T-helper 2 cell (primary cell): ENCODE data around the gene ME1.
"Not testable (repeated sequence)": the region's sequence is repeated elsewhere in the genome, so short reads cannot be mapped to it uniquely, and the experiment has no call there.

ENCODE experiments used
- DNase-seq, 5 experiments: peaks; one replicate each; pipeline versions ENCODE4 v3.0.0 to v3.0.0-alpha.2; 2012 to 2022

The ME1 gene

DNA sequence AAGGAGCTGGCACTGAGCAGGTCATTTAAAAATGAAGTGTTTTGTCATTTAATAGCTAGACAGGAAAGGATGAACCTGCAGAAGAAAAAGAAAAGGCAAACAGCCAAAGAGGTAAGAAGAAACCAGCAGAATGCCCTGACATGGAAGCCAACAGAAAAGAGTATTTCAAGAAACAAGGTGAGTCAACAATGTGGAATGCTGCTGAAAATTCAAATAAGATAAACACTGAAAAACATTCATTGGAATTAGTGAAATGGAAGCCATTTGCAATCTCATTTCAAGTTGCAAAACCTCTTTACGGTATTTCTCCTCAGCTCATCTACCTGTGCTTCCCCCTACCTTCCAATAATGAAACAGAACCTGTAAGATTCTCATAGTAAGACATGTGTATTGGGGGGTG, 178.1 kb downstream of the ME1 start:
- DNase-seq, result no peak

DNA sequence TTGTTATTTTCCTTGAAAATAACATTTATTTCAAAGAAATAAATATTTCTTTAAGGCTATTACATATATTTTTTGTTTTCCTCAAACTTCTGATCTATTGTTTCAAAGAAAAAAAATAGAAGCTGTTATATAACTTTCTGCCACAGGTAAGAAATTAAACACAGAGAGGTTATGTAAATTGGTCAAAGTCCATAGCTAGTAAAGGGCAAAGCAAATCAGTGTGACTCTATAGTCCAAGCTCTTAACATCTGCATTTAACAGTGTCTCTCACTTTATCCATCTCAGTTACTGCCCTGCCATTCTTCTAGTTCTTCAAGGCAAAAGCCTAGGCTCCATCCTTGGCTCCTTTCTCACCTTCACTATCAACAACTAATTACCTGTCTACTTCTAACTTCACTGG, 180.6 kb downstream of the ME1 start:
- no peak for DNase-seq

DNA sequence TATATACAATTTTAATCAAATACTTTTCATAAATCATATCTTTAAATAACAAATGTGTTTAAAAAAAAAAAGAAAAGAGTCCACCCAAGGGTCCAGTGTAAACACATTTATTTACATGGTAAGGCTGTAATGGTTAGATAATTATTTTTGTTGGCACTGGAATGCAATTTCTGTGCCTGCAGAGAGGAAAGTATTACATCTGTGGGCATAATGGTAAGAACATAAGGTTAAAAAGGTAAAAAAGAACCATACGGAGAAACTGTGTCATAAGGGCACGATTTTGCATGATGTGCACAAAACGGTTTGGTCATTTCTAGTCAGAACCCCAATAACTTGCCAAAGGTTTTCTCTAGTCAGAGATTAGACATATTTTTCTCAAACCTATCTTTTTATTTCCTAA, 183.4 kb downstream of the ME1 start:
- DNase-seq, result no peak

DNA sequence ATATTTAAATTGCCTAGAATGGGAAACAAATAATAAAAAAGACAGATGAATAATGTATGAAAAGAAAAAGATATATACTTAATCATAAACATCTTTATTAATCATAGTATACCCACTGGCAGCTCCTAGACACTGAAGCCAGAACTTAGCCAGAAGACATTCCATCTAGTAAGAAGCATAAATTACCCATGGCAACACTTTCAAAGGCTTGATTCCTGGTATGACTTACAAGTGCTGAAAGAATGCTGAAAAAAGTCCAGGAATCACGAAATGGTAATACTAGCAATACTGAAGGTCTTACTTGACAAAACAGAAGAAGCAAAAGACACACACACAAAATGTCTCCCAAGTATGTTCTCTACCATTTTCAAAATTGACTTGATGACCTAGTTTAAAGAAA, 199.7 kb downstream of the ME1 start:
- DNase-seq, result no peak

DNA sequence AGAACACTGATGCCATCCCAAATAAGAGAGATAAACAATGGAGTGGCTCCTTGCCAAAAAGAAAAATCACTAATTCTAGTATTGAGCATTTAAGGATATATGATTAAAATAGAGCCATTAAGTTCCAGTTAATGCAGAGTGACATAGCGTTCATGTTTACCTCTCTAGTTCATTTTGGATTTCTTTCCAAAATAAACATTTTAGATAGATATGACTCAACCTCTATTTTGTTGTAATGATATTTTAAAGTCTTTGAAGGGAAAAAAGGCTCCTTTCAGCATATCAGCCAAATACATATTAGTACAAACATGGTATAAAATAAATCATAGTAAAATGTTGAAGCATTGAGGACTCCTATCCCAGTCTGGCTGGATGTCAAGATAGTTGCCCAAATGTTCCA, 204.3 kb downstream of the ME1 start:
- no peak for DNase-seq

DNA sequence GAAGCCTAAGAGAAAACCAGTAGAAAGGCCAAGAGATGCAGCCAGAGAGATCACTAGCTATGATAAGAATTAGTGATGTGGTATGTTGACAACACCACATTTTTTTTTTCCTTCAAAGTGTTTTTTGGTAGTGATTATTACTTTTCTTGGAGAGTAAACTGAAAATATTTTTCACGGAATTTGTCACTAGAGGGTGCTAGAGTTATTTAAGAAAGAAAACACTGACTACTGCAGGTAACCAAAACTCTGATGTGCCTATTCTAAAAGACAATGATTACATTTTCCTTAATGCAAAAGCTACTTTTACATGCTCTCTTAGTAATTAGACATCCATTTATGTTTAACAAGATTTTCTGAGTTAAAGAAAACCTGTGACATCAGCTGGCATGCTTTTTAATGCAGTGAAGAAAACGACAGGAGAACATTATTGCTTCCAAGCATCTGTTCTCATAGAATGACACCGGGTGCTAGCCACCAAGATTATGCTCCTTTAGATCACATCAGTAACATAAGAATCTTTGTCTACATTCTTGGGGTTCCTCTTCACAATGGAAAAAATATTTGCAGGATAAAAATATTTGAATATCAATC, 208.9 kb downstream of the ME1 start:
- peak in 2 of 5 experiments; percentile 29 to 31 for DNase-seq

DNA sequence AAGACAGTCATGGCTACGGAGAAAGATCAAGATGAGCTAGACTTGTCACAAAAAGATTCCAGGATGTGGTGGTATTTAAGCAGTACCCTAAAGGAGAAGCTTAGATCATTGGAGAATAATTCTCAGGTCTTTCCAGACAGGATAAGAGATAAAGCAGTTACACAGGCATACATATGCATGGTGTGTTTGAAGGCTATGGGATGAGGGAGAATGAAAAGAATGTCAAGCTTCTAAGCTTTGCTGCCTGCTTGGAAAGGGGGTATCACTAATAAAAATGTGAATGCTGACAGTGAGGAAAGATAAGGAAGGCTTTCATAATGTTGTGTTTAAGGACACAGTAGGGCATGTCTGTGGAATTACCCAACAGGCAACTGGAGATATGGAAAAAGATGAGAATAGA, 209.6 kb downstream of the ME1 start:
- DNase-seq, result no peak

DNA sequence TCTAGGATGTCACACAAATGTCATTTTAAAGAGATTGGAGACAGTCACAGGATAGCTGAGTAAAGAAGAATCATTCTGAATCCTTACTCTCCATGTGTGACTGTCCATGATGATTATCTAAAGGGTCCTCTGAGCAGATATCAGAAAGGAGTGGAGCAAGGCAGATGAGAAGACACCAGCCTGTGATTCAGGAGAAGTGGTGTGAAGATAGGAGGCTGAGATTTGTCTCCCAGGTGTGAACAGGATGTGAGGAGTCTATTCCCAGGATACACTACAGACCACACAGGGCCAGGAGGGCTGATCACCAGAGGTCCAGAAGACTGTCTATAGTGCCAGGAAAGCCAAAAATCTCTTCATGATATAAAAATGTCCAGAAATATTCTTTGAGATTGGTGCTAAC, 210.7 kb downstream of the ME1 start:
- no peak for DNase-seq

DNA sequence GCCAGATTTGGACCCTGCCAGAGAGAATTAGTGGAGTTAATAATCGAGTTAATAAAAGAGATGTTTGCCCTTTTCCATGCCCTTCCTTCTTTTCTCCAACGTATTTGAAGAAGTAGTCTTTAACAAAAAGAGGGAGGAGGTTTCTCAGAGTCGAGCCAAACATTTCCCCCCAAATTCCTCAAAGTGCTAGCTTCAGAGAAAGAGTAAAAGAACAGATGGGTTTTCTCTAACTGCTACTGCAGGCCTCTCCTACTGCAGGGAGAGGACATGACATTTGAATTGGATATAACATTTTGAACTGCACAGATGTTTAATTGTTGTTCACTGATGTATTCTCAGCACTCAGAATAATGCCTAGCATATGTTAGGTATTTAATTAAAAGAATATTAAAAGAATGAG, 212.2 kb downstream of the ME1 start:
- DNase-seq, result no peak

DNA sequence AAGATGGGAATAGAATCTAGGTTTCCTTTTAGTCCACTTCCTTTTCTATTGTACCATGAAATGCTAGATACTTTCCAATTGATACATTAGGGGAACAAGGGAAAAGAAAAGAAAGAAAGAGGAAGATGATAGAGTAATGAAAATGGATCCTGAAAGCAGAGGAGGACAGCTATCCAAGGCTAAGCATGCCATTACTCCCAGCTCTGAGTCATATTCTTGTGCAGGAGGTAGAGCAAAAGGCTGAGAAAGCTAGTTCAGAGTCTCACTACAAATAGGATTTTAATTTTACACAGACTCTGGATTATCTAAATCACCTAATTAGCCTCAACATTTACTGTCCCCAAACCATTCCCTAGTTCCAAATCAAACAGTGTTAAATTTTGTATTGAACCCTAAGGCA, 214.0 kb downstream of the ME1 start:
- no peak for DNase-seq

DNA sequence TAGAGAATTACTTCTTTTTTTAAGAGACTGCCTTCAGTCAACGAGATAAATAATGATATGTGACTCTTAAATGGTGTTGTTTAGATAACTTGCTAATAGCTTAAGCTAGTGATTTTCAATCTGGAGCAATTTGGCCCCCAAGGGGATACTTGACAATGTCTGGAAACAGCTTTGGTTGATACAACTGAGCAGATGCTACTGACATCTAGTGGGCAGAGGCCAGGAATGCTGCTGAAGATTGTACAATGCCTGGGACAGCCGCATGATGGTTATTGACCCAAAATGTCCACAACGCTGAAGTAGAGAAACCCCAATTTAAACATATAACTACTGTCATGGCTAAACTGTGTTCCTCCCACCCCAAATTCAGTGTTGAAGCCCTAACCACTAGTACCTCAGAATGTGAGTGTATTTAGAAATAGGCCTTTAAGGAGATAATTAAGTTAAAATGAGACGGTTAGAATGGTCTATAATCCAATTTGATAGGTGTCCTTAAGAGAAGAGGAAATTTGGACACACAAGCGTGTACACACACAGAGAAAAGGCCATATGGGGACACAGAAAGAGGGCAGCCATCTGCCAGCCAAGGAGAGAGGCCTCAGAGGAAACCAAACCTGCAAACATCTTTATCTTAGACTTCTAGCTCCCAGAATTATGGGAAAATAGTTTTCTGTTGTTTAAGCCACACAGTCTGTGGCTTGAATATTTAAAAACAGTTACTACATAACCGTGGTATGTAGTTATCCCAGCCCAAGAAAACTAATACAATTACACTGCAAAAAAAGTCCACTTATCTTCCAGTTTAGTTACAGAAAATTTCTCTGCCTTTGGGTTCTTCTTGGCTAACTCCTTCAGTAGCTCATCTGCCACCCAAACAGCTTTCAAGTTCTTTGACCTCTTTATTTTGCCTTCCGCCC, 215.5 kb downstream of the ME1 start:
- DNase-seq, result peak in 4 of 5 experiments; percentile 6 to 69 (median 12)

DNA sequence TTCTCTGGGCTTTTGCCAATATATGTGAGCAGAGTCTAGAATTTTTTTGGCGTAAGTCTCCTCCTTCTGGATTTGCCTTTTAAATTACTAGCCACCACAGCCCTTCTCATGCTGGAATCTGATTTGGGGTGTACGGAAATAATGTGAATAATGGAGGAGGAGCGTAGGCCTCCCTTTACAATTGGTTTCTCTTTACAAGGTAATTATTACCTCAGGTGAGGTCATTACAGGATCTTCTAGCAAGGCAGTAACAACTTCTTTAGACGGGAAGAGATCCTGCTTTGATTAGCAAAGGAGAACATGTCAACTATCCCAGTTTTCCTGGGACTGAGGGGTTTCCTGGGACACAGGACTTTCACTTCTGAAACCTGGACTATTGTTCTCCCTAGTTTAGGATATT, 228.8 kb downstream of the ME1 start:
- DNase-seq, result no peak

DNA sequence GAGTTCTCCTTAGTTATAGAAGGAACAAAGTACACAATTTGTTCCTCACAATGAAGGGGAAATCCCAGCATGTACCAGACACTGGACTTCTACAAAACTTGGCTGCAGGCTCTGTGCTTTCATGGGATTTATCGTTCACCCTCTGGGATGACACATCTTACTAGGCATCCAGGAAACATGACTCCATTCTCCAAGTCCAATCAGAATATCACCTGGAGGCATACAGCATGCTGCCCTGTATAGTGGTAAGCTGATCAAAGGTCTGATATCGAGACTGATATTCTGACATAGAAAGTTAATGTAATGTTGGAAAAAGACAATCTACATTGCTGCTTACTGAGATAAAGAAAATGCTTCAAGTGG, 231.0 kb downstream of the ME1 start:
- DNase-seq, result no peak

DNA sequence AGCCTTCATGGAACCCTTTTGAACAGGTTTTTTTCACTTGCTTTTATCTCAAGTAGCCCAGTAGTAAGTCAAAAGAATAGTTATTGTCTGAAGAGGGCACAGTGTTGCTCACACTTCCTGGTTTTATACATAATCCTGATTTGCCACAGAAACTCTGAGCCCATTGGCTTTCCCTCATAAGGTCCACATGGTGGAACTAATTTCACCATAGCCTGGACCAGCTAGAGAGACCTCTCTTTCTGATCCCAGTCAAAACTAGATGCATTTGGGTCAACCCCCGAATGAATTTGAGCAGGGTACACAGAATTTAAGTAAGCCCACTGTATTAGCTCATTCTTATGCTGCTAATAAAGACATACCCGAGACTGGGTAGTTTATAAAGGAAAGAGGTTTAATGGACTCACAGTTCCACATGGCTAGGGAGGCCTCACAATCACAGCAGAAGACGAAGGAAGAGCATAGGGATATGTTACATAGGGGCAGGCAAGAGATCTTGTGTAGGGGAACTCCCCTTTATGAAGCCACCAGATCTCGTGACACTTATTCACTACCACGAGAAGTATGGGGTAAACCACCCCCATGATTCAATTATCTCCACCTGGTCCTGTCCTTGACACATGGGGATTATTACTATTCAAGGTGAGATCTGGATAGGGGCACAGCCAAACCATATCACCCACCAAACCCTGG, 231.5 kb downstream of the ME1 start:
- no peak for DNase-seq

DNA sequence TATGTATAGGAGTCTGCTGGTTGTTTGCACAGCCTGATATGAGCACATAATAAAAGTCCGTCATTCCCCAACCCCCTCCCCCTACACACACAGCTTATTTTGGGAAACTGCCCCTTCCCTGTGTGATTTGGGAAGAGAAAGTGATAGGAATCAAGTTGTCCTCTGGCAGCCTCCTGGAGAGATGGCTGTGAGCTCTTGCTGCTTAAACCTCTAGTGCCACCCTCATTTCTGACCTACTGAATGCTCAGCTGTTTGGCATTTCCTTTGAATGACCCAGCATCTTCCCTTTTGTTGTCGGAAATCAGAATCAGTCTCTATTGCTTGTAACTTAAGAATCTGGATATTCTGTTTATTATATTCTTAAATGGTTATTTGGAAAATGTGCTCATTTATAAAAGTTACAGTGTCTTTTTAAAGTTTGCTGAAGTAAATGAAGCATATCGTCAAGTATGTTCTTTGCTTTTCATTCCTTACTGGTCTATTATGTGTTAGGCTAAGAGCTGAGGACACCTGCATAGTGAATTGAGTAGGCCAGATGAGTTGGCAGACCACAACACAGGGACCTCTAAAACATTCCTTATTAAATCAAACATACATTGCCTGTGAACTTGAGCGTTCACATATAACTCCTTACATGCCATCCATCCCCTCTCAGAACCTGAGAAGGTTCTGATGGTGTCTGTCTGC, 232.2 kb downstream of the ME1 start:
- no peak for DNase-seq

DNA sequence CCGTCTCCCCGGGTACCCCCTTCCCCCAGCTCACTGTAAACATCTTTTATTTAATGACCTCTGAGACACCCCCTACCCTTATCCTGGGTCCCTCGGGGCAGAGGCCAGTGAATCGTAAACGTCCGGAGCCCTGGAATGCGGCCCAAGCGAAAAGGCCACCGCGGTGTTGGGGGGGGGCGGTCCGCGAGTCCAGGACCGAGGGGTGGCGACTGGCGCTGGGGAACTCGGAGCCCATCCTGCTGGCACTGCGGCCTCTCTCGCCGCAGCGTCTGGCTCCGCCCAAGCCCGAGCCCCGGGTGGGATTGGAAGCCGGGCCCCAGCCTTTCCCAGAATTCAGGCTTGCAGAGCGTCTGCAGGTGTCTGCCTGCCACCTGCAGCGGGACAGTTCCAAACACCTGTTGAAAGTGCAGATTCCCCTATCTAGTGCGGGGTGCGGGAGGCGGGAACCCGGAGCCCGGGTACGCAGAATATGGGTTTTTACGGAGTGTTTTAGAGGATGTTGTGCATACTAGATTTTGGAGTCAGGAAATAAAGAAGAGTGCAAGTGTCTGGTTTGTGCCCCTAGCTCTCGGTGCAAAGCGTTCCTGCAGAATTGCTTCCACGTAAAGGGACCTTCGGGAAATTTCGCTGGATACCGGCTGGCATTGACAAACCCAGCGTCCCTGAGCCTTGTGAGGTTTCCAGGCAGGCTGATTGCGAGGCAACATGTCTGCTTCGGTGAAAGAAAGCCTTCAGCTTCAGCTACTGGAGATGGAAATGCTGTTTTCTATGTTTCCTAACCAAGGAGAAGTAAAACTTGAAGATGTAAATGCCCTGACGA, 236.9 kb downstream of the ME1 start:
- peak in 3 of 5 experiments; percentile 4 to 14 (median 12) for DNase-seq

DNA sequence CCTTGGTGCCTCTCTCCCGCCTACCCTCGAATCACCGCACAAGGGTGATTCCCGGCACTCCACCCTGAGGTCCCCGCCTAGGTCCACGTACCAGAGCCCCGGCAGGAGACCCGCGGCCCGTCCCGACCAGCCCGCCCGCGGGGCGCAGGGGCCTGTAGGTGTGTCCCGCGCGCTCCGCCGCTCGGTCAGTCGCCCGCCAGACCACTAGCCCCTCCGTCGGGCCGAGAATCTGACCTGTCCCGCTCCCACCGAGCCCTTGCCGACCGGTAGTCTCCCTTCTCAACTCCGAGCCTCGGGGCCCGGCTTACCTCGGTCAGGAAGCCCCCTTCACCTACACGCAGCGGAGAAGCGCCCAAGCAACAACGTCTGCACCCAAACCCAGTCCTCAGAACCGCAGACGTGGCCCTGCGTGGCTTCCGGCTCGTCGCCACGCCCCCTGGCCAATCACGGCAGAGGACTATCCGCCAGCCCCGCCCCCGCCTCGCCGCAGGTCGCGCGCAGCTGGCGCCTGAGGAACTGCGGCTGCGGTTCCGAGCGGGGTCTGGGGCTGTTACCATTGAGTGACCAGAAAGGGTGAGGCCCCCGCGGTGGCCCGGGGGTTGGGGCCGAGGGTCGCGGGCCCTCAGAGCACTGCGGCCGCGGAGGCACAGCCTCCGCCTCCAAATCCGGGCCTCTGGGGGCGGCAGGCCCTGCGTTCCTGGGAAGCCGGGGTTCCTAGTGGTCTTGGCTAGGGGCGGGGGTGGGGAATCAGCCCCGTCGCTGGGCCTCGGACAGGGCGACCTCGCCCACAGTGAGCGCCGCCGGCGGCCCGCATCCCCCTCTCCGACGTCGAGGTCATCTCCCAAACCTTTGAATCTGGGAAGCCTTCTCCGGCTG, 237.7 kb downstream of the ME1 start, which contains the start of the genes PGM3 and RWDD2A:
PGM3 (minus strand) TSS at position 395 of the 876 bp plus-strand sequence. CDS start 2,253 bp downstream, outside the sequence.
RWDD2A (plus strand) TSS at position 487 of the 876 bp plus-strand sequence. CDS start 1,095 bp downstream, outside the sequence.
- peak; percentile 79 to 94 (median 84) for DNase-seq

DNA sequence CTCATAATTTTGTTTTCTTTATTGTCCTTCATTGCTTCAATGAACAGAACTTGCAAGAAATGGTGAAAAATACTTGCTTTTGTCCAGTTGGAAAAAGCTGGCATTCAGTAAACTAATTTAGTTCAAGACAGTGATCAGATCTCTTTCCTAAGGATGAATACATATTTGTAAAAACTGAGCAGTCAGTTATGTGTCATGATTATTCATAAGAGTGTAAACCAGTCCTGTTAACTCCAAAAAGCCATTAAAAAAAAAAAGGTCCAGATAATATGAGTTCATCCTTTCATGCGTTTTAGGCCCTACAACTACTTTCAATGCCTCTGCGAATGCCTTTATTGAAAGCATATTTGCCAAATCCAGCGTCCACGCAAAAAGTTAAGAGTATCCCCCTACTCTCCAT, 238.4 kb downstream of the ME1 start:
- peak in 1 of 5 experiments; percentile 10 for DNase-seq

DNA sequence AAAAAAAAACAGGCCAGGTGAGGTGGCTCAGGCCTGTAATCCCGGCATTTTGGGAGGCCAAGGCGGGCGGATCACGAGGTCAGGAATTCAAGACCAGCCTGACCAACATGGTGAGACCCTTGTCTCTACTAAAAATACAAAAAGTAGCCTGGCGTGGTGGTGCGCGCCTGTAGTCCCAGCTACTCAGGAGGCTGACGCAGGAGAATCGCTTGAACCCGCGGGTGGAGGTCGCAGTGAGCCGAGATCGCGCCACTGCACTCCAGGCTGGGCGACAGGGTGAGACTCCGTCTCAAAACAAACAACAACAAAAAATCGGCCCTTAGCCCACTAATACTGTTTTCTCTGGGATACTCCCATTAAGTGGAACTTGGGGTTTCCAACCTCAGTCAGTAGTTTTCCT, 238.9 kb downstream of the ME1 start:
- not testable (repeated sequence) for DNase-seq

DNA sequence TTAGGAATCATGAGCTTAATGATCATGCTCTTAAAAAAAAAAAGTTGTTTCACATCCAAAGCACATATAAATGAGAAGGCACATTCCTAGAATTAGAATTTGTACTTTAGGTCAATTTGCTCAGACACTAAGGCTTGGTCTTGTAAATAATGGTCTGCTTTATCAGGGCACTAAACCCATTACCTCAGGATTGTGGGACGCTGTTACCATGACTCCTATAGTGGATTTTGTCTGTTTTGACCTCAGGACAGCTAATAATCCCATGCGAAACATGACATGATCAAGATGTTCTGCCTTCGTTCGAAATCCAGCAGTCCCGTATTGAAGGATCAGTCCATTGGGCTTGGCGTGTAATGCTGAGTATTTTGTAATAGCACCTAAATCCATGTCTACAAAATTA, 240.2 kb downstream of the ME1 start:
- no peak for DNase-seq

DNA sequence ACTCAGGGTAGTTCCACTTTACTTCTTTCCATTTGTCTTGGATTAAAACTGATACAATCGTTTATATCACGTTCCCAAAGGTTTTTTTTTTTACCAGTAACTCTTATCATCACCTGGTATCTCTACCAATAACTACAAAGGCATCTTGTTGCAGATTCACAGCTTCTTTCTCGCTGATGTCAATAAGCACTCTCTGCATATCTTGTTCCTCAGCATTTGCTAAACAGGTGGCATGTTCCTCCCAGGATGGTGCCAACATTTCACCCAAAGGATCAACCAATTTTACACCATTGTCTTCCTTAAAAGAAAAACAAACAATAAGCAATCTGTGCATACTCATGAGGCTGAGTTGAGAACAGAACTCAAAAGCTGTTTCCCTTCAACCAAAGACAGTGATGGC, 242.3 kb downstream of the ME1 start:
- no peak for DNase-seq
